ENCODE data around the gene HMGXB4. TPM values are rescaled to one million over a fixed set of nuclear protein-coding genes. Genes with fewer than 3 reads are reported as not detected.

HMGXB4 gene
- total and polyA plus RNA-seq, 2 of the 13 experiments (the other 11 are each of a cell fraction or from before 2014, with no cell fraction given) = 13.9 to 16.3 TPM

DNA sequence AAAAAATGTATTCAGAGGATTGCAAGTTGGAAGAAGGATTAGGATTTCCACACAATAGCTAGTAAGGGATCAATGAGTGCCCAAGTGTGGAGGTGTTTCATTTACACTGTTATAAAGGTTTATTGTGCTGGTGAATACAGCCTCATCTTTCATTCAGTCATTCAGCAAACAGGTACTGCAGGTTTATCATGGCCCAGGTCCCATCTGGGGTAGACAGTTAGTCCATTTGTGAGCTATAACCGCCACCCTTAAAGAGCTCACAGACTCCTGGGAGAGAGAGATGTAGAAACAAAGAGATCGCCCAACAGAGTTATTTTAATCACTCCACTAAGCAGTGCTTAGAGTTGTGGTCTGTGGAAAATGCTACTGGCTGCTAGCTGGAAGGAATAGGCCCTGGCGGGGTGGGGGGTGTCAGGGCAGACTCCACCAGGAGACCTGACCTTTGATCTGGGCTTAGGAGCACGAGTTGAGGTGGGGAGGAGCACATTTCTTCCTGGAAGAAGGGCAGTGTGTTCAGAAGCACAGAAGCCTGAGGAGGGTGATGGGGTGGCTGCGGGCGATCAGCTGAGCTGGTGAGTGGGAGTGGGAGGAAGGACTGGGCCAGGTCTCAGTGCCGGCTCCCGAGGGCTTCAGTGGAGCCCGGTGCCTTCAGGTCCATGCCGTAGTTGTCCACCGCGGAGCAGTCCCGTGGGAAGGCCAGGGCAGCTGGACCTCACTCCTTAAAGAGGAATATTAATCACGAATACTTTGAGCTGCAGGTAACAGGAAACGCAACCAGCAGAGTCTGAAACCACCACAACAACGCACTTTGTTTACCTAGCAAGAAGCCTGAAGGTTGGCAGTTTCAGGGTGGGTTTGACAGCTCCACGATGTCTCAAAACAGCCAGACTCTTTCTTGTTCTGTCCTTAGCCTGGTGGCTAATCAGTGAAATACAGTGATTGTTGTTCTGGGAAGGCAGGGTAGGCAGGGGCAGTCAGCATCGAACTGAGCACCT is 53.6 kb downstream of the HMGXB4 start (continued):
- TF ChIP-seq, protein P1, sequence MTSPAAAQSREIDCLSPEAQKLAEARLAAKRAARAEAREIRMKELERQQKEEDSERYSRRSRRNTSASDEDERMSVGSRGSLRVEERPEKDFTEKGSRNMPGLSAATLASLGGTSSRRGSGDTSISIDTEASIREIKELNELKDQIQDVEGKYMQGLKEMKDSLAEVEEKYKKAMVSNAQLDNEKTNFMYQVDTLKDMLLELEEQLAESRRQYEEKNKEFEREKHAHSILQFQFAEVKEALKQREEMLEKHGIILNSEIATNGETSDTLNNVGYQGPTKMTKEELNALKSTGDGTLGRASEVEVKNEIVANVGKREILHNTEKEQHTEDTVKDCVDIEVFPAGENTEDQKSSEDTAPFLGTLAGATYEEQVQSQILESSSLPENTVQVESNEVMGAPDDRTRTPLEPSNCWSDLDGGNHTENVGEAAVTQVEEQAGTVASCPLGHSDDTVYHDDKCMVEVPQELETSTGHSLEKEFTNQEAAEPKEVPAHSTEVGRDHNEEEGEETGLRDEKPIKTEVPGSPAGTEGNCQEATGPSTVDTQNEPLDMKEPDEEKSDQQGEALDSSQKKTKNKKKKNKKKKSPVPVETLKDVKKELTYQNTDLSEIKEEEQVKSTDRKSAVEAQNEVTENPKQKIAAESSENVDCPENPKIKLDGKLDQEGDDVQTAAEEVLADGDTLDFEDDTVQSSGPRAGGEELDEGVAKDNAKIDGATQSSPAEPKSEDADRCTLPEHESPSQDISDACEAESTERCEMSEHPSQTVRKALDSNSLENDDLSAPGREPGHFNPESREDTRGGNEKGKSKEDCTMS (CRISPR knock-in tag; conservative IDR thresholded peaks at IDR 0.05) = no peak
- TF ChIP-seq ZNF101 (CRISPR knock-in tag; IDR thresholded peaks at IDR 0.05; ENCODE audit: borderline replicate concordance, low read depth) (no peak), ZFX (CRISPR knock-in tag; IDR thresholded peaks at IDR 0.05; ENCODE audit: low read depth) (peak; percentile 49; the same call in 1 of the 2 replicates), HMGA1 (CRISPR knock-in tag; conservative IDR thresholded peaks at IDR 0.05) (no peak), ZNF567 (CRISPR knock-in tag; IDR thresholded peaks at IDR 0.05; ENCODE audit: borderline replicate concordance) (no peak), ZNF121 (CRISPR knock-in tag; IDR thresholded peaks at IDR 0.05) (no peak), MTA3 (CRISPR knock-in tag; IDR thresholded peaks at IDR 0.05) (no peak), RAD51 (IDR thresholded peaks at IDR 0.05; ENCODE audit: borderline replicate concordance) (no peak), SAP130 (CRISPR knock-in tag; IDR thresholded peaks at IDR 0.05; ENCODE audit: low read depth) (peak; percentile 69), EZH2 (conservative IDR thresholded peaks at IDR 0.05; ENCODE audit: low read depth, low read length) (no peak), ZNF530 (CRISPR knock-in tag; IDR thresholded peaks at IDR 0.05; ENCODE audit: low read depth) (no peak), KAT7 (CRISPR knock-in tag; IDR thresholded peaks at IDR 0.05; ENCODE audit: borderline replicate concordance) (peak; percentile 20; the same call in 1 of the 2 replicates), NFKBIZ (CRISPR knock-in tag; IDR thresholded peaks at IDR 0.05) (peak; percentile 37; the same call in 1 of the 2 replicates), ZBTB7B (CRISPR knock-in tag; IDR thresholded peaks at IDR 0.05) (peak; percentile 29; the same call in 1 of the 2 replicates), ZBTB8A (CRISPR knock-in tag; IDR thresholded peaks at IDR 0.05; ENCODE audit: borderline replicate concordance, low read depth) (no peak), NCOA1 (CRISPR knock-in tag; IDR thresholded peaks at IDR 0.05) (no peak), ZNF550 (CRISPR knock-in tag; IDR thresholded peaks at IDR 0.05; ENCODE audit: borderline replicate concordance) (no peak)
- TF ChIP-seq, protein P2, sequence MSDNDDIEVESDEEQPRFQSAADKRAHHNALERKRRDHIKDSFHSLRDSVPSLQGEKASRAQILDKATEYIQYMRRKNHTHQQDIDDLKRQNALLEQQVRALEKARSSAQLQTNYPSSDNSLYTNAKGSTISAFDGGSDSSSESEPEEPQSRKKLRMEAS (IDR thresholded peaks at IDR 0.05) = peak; percentile 85
- TF ChIP-seq, protein P3, sequence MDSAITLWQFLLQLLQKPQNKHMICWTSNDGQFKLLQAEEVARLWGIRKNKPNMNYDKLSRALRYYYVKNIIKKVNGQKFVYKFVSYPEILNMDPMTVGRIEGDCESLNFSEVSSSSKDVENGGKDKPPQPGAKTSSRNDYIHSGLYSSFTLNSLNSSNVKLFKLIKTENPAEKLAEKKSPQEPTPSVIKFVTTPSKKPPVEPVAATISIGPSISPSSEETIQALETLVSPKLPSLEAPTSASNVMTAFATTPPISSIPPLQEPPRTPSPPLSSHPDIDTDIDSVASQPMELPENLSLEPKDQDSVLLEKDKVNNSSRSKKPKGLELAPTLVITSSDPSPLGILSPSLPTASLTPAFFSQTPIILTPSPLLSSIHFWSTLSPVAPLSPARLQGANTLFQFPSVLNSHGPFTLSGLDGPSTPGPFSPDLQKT (CRISPR knock-in tag; IDR thresholded peaks at IDR 0.05; ENCODE audit: borderline replicate concordance) = no peak
- TF ChIP-seq, protein P4, sequence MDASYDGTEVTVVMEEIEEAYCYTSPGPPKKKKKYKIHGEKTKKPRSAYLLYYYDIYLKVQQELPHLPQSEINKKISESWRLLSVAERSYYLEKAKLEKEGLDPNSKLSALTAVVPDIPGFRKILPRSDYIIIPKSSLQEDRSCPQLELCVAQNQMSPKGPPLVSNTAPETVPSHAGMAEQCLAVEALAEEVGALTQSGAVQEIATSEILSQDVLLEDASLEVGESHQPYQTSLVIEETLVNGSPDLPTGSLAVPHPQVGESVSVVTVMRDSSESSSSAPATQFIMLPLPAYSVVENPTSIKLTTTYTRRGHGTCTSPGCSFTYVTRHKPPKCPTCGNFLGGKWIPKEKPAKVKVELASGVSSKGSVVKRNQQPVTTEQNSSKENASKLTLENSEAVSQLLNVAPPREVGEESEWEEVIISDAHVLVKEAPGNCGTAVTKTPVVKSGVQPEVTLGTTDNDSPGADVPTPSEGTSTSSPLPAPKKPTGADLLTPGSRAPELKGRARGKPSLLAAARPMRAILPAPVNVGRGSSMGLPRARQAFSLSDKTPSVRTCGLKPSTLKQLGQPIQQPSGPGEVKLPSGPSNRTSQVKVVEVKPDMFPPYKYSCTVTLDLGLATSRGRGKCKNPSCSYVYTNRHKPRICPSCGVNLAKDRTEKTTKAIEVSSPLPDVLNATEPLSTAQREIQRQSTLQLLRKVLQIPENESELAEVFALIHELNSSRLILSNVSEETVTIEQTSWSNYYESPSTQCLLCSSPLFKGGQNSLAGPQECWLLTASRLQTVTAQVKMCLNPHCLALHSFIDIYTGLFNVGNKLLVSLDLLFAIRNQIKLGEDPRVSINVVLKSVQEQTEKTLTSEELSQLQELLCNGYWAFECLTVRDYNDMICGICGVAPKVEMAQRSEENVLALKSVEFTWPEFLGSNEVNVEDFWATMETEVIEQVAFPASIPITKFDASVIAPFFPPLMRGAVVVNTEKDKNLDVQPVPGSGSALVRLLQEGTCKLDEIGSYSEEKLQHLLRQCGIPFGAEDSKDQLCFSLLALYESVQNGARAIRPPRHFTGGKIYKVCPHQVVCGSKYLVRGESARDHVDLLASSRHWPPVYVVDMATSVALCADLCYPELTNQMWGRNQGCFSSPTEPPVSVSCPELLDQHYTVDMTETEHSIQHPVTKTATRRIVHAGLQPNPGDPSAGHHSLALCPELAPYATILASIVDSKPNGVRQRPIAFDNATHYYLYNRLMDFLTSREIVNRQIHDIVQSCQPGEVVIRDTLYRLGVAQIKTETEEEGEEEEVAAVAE (CRISPR knock-in tag; IDR thresholded peaks at IDR 0.05; ENCODE audit: borderline replicate concordance) = no peak

Data from HepG2 (cell line).